Measurements from ENCODE around the gene AFF3.

DNA sequence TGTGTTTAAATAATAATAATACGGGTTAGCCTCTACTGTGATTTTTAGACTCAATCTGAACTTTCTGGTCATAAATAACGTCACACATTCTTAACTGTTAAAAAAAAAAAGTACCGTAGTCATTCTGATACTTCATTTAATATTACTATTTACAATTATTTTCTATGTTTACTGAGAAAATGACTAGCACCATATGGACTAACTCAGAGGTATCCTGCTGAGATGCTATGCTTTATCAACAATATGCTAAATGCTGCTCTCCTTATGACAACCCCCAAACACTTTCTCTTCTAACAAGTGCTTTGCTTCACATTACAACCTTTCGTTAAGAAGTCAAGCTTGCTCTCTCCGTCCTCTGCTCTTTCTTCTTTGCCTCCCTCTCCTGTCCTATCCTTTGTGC lies 182.1 kb downstream of the AFF3 start:
- TF ChIP-seq, protein P1, sequence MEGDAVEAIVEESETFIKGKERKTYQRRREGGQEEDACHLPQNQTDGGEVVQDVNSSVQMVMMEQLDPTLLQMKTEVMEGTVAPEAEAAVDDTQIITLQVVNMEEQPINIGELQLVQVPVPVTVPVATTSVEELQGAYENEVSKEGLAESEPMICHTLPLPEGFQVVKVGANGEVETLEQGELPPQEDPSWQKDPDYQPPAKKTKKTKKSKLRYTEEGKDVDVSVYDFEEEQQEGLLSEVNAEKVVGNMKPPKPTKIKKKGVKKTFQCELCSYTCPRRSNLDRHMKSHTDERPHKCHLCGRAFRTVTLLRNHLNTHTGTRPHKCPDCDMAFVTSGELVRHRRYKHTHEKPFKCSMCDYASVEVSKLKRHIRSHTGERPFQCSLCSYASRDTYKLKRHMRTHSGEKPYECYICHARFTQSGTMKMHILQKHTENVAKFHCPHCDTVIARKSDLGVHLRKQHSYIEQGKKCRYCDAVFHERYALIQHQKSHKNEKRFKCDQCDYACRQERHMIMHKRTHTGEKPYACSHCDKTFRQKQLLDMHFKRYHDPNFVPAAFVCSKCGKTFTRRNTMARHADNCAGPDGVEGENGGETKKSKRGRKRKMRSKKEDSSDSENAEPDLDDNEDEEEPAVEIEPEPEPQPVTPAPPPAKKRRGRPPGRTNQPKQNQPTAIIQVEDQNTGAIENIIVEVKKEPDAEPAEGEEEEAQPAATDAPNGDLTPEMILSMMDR (conservative IDR thresholded peaks at IDR 0.05): no peak
- TF ChIP-seq EZH2 (IDR thresholded peaks at IDR 0.05; ENCODE audit: low read depth): no peak

All from PC-9 (cell line).